ENCODE results near the gene GNA12. TPM values are rescaled to one million over a fixed set of nuclear protein-coding genes. Genes with fewer than 3 reads are reported as not detected.

Gene GNA12
- total and polyA plus RNA-seq, 12 donors, result 8.2 to 65.1 (median 42.9) TPM

DNA sequence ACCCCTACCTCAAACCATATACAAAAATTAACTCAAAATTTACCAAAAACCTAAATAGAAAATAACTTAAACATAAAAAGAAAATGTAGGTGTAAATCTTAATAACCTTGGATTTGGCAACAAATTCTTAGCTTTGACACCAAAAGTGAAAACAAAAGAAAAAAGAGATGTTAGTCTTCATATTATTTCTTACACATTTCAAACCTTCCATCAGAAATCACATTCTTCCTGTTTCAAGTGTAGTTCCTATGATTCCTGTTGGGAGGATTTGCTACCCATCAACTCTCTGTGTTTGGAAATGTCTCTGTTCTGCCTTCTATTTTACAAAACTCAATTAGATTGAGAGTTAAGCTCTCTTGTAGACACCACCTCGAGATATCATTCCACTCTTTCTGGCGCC lies 62.0 kb downstream of the GNA12 start:
- Histone ChIP-seq H3K36me3 (replicated peaks in 1 of 2) (no peaks in the 10 kb centered on the region), H3K4me3 (no peak overlapping the region), H3K4me1 (replicated peaks in 1 of 2) (peaks cover 0 to 9% of the 10 kb centered on the region in 2 donors), H3K9me3 (replicated peaks in 1 of 3) (no peaks in the 10 kb centered on the region), H3K27ac (no peak overlapping the region), H3K27me3 (no peaks in the 10 kb centered on the region)
- TF ChIP-seq POLR2A (IDR thresholded peaks at IDR 0.05), result no peak
- TF ChIP-seq, protein P1, sequence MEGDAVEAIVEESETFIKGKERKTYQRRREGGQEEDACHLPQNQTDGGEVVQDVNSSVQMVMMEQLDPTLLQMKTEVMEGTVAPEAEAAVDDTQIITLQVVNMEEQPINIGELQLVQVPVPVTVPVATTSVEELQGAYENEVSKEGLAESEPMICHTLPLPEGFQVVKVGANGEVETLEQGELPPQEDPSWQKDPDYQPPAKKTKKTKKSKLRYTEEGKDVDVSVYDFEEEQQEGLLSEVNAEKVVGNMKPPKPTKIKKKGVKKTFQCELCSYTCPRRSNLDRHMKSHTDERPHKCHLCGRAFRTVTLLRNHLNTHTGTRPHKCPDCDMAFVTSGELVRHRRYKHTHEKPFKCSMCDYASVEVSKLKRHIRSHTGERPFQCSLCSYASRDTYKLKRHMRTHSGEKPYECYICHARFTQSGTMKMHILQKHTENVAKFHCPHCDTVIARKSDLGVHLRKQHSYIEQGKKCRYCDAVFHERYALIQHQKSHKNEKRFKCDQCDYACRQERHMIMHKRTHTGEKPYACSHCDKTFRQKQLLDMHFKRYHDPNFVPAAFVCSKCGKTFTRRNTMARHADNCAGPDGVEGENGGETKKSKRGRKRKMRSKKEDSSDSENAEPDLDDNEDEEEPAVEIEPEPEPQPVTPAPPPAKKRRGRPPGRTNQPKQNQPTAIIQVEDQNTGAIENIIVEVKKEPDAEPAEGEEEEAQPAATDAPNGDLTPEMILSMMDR (IDR thresholded peaks at IDR 0.05), result no peak
- intact Hi-C loops (cut with DNase I), result no loop called here
- WGBS, 4 donors, result 95 to 98% (median 98%) methylated on average over 2 of the region's 2 CpGs
- DNase-seq, result no peak

DNA sequence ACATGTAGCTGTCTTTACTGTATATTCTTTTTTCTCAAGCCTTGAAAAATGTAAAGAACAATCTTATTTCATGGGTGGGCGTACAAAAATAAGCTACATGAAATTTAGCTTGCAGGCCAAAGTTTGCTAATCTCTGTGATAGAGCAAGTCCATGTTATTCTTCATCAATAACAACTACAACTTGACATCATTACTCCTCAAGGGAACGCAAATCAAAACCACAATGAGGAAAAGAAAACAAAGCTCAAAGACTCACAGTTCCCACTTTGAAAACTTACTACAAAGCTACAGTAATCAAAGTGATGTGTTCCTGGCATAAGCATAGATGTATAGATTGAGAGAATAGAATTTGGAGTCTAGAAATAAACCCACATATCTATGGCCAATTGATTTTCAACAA lies 62.5 kb downstream of the GNA12 start:
- no peak for TF ChIP-seq POLR2A (IDR thresholded peaks at IDR 0.05)
- TF ChIP-seq, protein P1 (IDR thresholded peaks at IDR 0.05), result no peak
- intact Hi-C loops (cut with DNase I), result no loop called here
- Histone ChIP-seq H3K4me1 (replicated peaks in 1 of 2) (peaks cover 0 to 9% of the 10 kb centered on the region in 2 donors), H3K27ac (no peak overlapping the region), H3K27me3 (no peaks in the 10 kb centered on the region), H3K4me3 (no peak overlapping the region), H3K9me3 (replicated peaks in 1 of 3) (no peaks in the 10 kb centered on the region), H3K36me3 (replicated peaks in 1 of 2) (no peaks in the 10 kb centered on the region)
- no peak for DNase-seq
- 82 to 86% (median 83%) methylated on average over 2 of the region's 2 CpGs for WGBS, 4 donors

DNA sequence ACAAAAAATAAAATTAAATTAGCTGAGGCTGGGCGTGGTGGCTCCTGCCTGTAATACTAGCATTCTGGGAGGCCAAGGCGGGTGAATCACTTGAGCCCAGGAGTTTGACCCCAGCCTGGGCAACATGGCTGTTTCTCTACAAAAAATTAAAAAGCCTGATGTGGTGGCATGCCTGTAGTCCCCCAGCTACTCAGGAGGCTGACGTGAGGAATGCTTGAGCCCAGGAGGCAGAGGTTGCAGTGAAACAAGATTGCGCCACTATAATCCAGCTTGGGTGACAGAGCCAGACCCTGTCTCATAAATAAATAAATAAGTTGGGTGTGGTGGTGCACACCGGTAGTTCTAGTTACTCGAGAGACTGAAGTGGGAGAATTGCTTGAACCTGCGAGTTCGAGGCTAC lies 65.1 kb downstream of the GNA12 start:
- TF ChIP-seq, protein P1 (IDR thresholded peaks at IDR 0.05), result no peak
- no peak for TF ChIP-seq POLR2A (IDR thresholded peaks at IDR 0.05)
- Histone ChIP-seq H3K27me3 (no peaks in the 10 kb centered on the region), H3K27ac (no peak overlapping the region), H3K36me3 (replicated peaks in 1 of 2) (no peaks in the 10 kb centered on the region), H3K9me3 (replicated peaks in 1 of 3) (no peaks in the 10 kb centered on the region), H3K4me3 (no peak overlapping the region), H3K4me1 (replicated peaks in 1 of 2) (no peaks in the 10 kb centered on the region)
- WGBS, 4 donors, result 81 to 84% (median 82%) methylated on average over 8 of the region's 8 CpGs
- intact Hi-C loops (cut with DNase I), result no loop called here
- no peak for DNase-seq

DNA sequence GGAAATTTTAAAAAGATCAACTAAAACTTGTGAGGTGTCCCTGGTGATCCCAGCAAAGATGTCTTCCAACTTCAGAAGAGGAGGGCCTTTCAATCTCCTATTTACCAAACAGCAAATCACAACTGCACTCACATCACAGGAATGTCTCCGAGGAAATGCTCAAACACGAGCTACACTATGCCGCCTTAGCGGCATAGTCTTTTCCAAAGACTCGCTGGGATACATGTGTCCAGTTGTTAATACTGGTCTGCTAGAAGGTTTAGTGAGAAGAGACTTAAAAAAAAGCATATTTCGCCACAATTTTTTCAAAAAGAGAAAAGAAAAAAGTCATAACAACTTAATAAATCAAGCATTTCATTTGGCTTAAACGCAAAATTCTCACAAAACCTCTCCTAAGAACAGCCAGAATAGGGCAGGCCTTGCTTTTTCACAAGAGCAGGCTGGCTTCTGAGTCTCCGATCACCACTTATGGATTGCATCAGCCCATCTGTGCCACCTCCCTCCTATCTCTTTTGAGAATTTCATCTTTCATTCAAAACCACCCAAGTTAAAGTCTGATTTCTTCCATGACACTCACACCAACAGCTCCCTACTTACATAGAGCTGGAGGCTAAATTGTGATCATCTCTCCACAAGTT lies 66.1 kb downstream of the GNA12 start:
- H3K9me3 ChIP-seq (replicated peaks in 1 of 3), result no peaks in the 10 kb centered on the region
- no peak for DNase-seq
- WGBS, 4 donors, result 87 to 95% (median 93%) methylated on average over 8 of the region's 8 CpGs
- H3K4me1 ChIP-seq (replicated peaks in 1 of 2), result no peaks in the 10 kb centered on the region
- intact Hi-C loops (cut with DNase I), result no loop called here
- TF ChIP-seq POLR2A (IDR thresholded peaks at IDR 0.05), result no peak
- TF ChIP-seq, protein P1 (IDR thresholded peaks at IDR 0.05), result no peak
- H3K27ac ChIP-seq, result no peak overlapping the region
- no peaks in the 10 kb centered on the region for H3K27me3 ChIP-seq
- no peaks in the 10 kb centered on the region for H3K36me3 ChIP-seq (replicated peaks in 1 of 2)
- no peak overlapping the region for H3K4me3 ChIP-seq

Data from adrenal gland (tissue), 12 donors.